HEK293 (cell line): ENCODE data around the gene MVD.

Experiments
- CTCF ChIA-PET: fragments of 350-600 bp; formaldehyde crosslinking; extraction: SDS; loops from one replicate; lab custom pipeline; 2021; ENCODE audit warnings: antibody characterized with exemption; lab: Yijun Ruan, JAX
- POLR2A ChIA-PET: fragments of 300-600 bp; formaldehyde crosslinking; extraction: SDS; loops from one replicate; lab custom pipeline; 2020; ENCODE audit warnings: antibody characterized with exemption, inconsistent platforms; lab: Yijun Ruan, JAX
- H3K27ac ChIP-seq: fragments of 200-500 bp; sonication (Bioruptor generic); 2 replicates; pipeline ENCODE4 v1.5.1; 2014; ENCODE audit warnings: low read depth, low read length, control low read depth, inconsistent platforms; ENCODE audit errors: extremely low read depth
- H3K36me3 ChIP-seq, 2 experiments: fragments of 200-500 bp in 1 of 2; sonication (Bioruptor generic) in 1 of 2; 1 replicate in 1 of 2; 2 replicates in 1 of 2; pipeline ENCODE4 v1.5.1; 2014 to 2017; ENCODE audit warnings: inconsistent platforms in 2 of 2, low read length in 2 of 2; ENCODE audit not compliant: control insufficient read depth in 2 of 2, insufficient read depth in 1 of 2
- H3K4me1 ChIP-seq: fragments of 200-500 bp; sonication (Bioruptor generic); 2 replicates; pipeline ENCODE4 v1.5.1; 2014; ENCODE audit warnings: mild to moderate bottlenecking, low read length, inconsistent platforms; ENCODE audit not compliant: control insufficient read depth, insufficient read depth
- H3K4me3 ChIP-seq: 2 replicates; pipeline ENCODE4 v1.5.1; 2011; ENCODE audit warnings: low read depth, mild to moderate bottlenecking, control low read depth, low read length, moderate library complexity
- H3K9me3 ChIP-seq: fragments of 200-500 bp; sonication (Bioruptor generic); 2 replicates; pipeline ENCODE4 v1.5.1; 2014; ENCODE audit warnings: low read depth, low read length, inconsistent platforms; ENCODE audit not compliant: control insufficient read depth, insufficient read depth
- HOXD13 ChIP-seq: sonication (generic); formaldehyde crosslinking; IDR thresholded peaks from 2 replicates; pipeline ENCODE4 v1.8.0; 2022; ENCODE audit warnings: missing genetic modification reagents, borderline replicate concordance
- SCRT2 ChIP-seq: fragments of 450-650 bp; formaldehyde crosslinking; IDR thresholded peaks from 2 replicates; pipeline ENCODE4 v1.5.1; 2016; ENCODE audit warnings: missing biosample characterization, missing genetic modification characterization
- YY2 ChIP-seq: fragments of 450-650 bp; formaldehyde crosslinking; IDR thresholded peaks from 2 replicates; pipeline ENCODE4 v1.5.1; 2016; ENCODE audit warnings: missing biosample characterization, missing genetic modification characterization
- ZBTB20 ChIP-seq: fragments of 450-650 bp; formaldehyde crosslinking; IDR thresholded peaks from 2 replicates; pipeline ENCODE4 v1.5.1; 2016; ENCODE audit warnings: missing biosample characterization, missing genetic modification characterization
- ZFP37 ChIP-seq: fragments of 450-650 bp; formaldehyde crosslinking; IDR thresholded peaks from 2 replicates; pipeline ENCODE4 v1.5.1; 2016; ENCODE audit warnings: missing biosample characterization, missing genetic modification characterization
- ZNF157 ChIP-seq: fragments of 450-650 bp; formaldehyde crosslinking; IDR thresholded peaks from 2 replicates; pipeline ENCODE4 v1.5.1; 2016; ENCODE audit warnings: missing biosample characterization, missing genetic modification characterization
- ZNF19 ChIP-seq: fragments of 450-650 bp; formaldehyde crosslinking; IDR thresholded peaks from 2 replicates; pipeline ENCODE4; 2016; ENCODE audit warnings: missing biosample characterization, missing genetic modification characterization, low read depth
- ZNF214 ChIP-seq: fragments of 450-650 bp; formaldehyde crosslinking; IDR thresholded peaks from 2 replicates; pipeline ENCODE4 v1.5.1; 2017; ENCODE audit warnings: missing biosample characterization, mild to moderate bottlenecking, missing genetic modification characterization, borderline replicate concordance
- ZNF335 ChIP-seq: fragments of 450-650 bp; formaldehyde crosslinking; conservative IDR thresholded peaks from 2 replicates; pipeline ENCODE4 v1.5.1; 2016; ENCODE audit warnings: missing biosample characterization, missing genetic modification characterization
- ZNF341 ChIP-seq: fragments of 450-650 bp; formaldehyde crosslinking; IDR thresholded peaks from 2 replicates; pipeline ENCODE4; 2016; ENCODE audit warnings: low read depth, missing biosample characterization, missing genetic modification characterization
- ZNF366 ChIP-seq: fragments of 450-650 bp; formaldehyde crosslinking; conservative IDR thresholded peaks from 2 replicates; pipeline ENCODE4 v1.5.1; 2016; ENCODE audit warnings: missing biosample characterization, missing genetic modification characterization
- ZNF404 ChIP-seq: fragments of 450-650 bp; formaldehyde crosslinking; IDR thresholded peaks from 2 replicates; pipeline ENCODE4 v1.5.1; 2017; ENCODE audit warnings: missing biosample characterization, missing genetic modification characterization
- ZNF473 ChIP-seq: fragments of 450-650 bp; formaldehyde crosslinking; IDR thresholded peaks from 2 replicates; pipeline ENCODE4 v1.5.1; 2017; ENCODE audit warnings: missing biosample characterization, missing genetic modification characterization
- ZNF558 ChIP-seq: fragments of 450-650 bp; formaldehyde crosslinking; IDR thresholded peaks from 2 replicates; pipeline ENCODE4 v1.5.1; 2016; ENCODE audit warnings: missing biosample characterization, missing genetic modification characterization
- ZNF596 ChIP-seq: fragments of 450-650 bp; IDR thresholded peaks from 2 replicates; pipeline ENCODE4 v1.5.0; 2018; ENCODE audit warnings: missing biosample characterization, mild to moderate bottlenecking, missing genetic modification characterization, moderate library complexity
- ZNF785 ChIP-seq: fragments of 450-650 bp; formaldehyde crosslinking; IDR thresholded peaks from 2 replicates; pipeline ENCODE4 v1.5.1; 2016; ENCODE audit warnings: missing biosample characterization, missing genetic modification characterization
- TF ChIP-seq, protein P1 (sequence below): fragments of 450-650 bp; formaldehyde crosslinking; IDR thresholded peaks from 2 replicates; pipeline ENCODE4 v1.5.1; 2016; ENCODE audit warnings: missing biosample characterization, missing genetic modification characterization
- TF ChIP-seq, protein P2 (sequence below): fragments of 450-650 bp; formaldehyde crosslinking; IDR thresholded peaks from 2 replicates; pipeline ENCODE4 v1.5.1; 2016; ENCODE audit warnings: missing biosample characterization, missing genetic modification characterization
- TF ChIP-seq, protein P3 (sequence below): fragments of 450-650 bp; formaldehyde crosslinking; optimal IDR thresholded peaks from 2 replicates; pipeline ENCODE3; 2016; ENCODE audit warnings: missing biosample characterization, mild to moderate bottlenecking, missing genetic modification characterization

Gene MVD

DNA sequence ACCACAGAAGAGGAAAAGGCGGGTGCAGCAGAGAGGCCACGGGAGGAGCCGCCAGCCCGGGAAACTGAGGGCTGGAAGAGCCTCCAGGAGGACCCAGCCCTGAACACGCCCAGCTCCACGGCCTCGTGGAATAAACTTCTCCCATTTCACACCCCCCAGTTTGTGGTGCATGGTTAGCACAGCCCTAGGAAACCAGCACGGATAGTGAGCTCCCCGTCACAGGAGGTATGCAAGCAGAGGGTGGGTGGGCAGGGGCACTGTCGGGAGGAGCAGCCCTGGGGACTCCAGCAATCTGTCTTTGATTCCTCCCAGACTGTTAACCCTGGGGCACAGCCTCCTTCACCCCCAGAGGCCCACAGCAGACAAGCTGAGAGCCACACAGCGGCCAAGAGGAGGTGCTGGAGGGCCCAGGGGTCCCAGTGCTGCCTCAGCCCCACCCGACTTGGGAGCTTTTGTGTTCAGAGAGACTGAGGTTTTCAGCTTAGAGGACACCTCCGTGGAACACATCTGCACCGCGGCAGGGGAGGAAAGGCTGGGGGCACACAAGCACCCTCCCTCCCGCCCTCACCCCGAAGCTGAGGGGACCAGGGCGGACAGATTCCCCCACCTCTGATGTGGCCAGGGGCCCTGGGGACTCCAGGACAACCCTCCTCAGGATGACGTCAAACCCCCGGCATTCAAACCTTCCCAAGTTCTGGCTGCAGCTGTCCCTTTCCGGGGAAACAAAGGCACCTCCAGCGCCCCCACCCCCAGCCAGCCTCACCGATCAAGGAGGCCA is 26.2 kb downstream of the MVD start (continued):
- no peak for TF ChIP-seq ZFP37
- no peak for TF ChIP-seq ZNF366 (tag by site-specific recombination)
- no peak for TF ChIP-seq ZNF785 (tag by site-specific recombination)
- no peak for TF ChIP-seq ZNF19 (tag by site-specific recombination)
- no peak for TF ChIP-seq ZNF157 (tag by site-specific recombination)

DNA sequence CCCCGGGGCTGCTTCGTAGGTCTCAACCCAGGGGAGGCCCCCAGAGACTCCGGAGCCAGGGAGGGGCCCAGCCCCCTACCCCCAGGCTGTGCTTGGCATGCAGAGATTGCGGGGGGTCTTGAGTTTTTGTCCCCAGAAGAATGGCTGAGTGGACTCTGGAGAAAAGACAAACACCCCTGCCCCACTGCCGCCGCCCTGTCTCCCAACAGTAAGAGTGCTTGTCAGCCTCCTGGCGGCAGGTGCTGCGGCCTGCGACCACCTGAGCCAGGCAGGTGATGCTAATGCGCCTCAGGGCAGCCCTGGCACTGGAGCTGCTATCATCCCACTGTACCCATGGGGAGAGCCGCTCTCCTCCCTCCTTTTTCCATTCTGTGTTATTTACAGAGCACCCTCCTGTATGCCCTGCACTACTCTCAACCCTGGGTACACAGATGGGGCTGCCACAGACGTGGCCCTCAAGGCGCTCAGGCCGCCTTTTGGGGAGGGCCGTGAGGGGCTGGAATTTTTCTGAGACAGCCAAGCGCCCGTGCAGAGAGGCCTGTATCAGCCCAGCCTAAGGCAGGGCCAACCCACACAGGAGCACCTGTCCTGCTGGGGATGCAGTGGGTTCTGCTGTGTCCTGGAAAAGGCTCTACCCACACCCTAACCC is 27.1 kb downstream of the MVD start:
- ChIA-PET POLR2A (no interaction called here), CTCF (interaction anchor here (0.7 to 0.8 kb wide), 2 partner anchors 17 to 45 kb away, joined by 4 to 6 read pairs; no protein-coding TSS in a partner anchor)
- Histone ChIP-seq H3K9me3 (no peaks in the 10 kb centered on the region), H3K4me1 (no peaks in the 10 kb centered on the region), H3K36me3 (peaks cover 0 to 24% of the 10 kb centered on the region in 2 experiments; a peak in 1 of 3 replicates), H3K27ac (no peak overlapping the region), H3K4me3 (no peak overlapping the region)
- TF ChIP-seq ZNF341 (tag by site-specific recombination) (no peak), ZNF214 (no peak), ZNF473 (tag by site-specific recombination) (no peak), HOXD13 (no peak), ZNF558 (tag by site-specific recombination) (no peak), ZNF596 (tag by site-specific recombination) (no peak), SCRT2 (no peak), YY2 (tag by site-specific recombination) (no peak), ZBTB20 (tag by site-specific recombination) (no peak), ZNF335 (no peak), ZNF404 (tag by site-specific recombination) (no peak), ZNF157 (tag by site-specific recombination) (no peak)
- TF ChIP-seq, protein P1, sequence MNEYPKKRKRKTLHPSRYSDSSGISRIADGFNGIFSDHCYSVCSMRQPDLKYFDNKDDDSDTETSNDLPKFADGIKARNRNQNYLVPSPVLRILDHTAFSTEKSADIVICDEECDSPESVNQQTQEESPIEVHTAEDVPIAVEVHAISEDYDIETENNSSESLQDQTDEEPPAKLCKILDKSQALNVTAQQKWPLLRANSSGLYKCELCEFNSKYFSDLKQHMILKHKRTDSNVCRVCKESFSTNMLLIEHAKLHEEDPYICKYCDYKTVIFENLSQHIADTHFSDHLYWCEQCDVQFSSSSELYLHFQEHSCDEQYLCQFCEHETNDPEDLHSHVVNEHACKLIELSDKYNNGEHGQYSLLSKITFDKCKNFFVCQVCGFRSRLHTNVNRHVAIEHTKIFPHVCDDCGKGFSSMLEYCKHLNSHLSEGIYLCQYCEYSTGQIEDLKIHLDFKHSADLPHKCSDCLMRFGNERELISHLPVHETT (tag by site-specific recombination) = no peak
- TF ChIP-seq, protein P2, sequence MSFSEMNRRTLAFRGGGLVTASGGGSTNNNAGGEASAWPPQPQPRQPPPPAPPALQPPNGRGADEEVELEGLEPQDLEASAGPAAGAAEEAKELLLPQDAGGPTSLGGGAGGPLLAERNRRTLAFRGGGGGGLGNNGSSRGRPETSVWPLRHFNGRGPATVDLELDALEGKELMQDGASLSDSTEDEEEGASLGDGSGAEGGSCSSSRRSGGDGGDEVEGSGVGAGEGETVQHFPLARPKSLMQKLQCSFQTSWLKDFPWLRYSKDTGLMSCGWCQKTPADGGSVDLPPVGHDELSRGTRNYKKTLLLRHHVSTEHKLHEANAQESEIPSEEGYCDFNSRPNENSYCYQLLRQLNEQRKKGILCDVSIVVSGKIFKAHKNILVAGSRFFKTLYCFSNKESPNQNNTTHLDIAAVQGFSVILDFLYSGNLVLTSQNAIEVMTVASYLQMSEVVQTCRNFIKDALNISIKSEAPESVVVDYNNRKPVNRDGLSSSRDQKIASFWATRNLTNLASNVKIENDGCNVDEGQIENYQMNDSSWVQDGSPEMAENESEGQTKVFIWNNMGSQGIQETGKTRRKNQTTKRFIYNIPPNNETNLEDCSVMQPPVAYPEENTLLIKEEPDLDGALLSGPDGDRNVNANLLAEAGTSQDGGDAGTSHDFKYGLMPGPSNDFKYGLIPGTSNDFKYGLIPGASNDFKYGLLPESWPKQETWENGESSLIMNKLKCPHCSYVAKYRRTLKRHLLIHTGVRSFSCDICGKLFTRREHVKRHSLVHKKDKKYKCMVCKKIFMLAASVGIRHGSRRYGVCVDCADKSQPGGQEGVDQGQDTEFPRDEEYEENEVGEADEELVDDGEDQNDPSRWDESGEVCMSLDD (tag by site-specific recombination) = no peak
- TF ChIP-seq, protein P3, sequence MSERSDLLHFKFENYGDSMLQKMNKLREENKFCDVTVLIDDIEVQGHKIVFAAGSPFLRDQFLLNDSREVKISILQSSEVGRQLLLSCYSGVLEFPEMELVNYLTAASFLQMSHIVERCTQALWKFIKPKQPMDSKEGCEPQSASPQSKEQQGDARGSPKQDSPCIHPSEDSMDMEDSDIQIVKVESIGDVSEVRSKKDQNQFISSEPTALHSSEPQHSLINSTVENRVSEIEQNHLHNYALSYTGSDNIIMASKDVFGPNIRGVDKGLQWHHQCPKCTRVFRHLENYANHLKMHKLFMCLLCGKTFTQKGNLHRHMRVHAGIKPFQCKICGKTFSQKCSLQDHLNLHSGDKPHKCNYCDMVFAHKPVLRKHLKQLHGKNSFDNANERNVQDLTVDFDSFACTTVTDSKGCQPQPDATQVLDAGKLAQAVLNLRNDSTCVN = no peak
